Measurements from ENCODE around the gene SARM1. TPM values are rescaled to one million over a fixed set of nuclear protein-coding genes. Genes with fewer than 3 reads are reported as not detected.

Gene SARM1
- total and polyA plus RNA-seq, 2 of the 13 experiments (the other 11 are each of a cell fraction or from before 2014, with no cell fraction given): 0.73 to 0.86 TPM

- no peak for TF ChIP-seq ZBTB49 (CRISPR knock-in tag; IDR thresholded peaks at IDR 0.05; ENCODE audit: borderline replicate concordance)
- TF ChIP-seq MXD3 (CRISPR knock-in tag; IDR thresholded peaks at IDR 0.05): no peak
- no peak for TF ChIP-seq ZSCAN29 (CRISPR knock-in tag; conservative IDR thresholded peaks at IDR 0.05)
Measured at GRCh38 chr17:28327031-28327607, 44.4 kb upstream of the SARM1 start (continued).

GRCh38 chr17:28327709-28328108, 43.8 kb upstream of the SARM1 start:
- Histone ChIP-seq H3K9ac (ENCODE audit: insufficient read depth, low read depth, low read length) (no peak overlapping the region), H3K9me3 (ENCODE audit: low read length) (no peaks in the 10 kb centered on the region), H3K4me2 (ENCODE audit: low read depth, low read length) (no peak overlapping the region), H2AFZ (ENCODE audit: low read length) (no peak overlapping the region), H3K27me3 (ENCODE audit: control insufficient read depth in 1 of 2, insufficient read depth in 2 of 2, low read length in 2 of 2) (no peaks in the 10 kb centered on the region), H3K27ac (ENCODE audit: extremely low read length, insufficient read depth, low read length) (peak overlapping the region; percentile 6), H3K4me3 (replicated peaks in 1 of 3; ENCODE audit: insufficient read depth in 1 of 3, low read depth in 2 of 3, low read length in 3 of 3) (no peak overlapping the region), H3K4me1 (ENCODE audit: insufficient read depth, low read length) (peaks cover 59% of the 10 kb centered on the region), H3K79me2 (ENCODE audit: insufficient read depth, low read length) (peaks cover 43% of the 10 kb centered on the region), H3K36me3 (replicated peaks in 1 of 2; ENCODE audit: control insufficient read depth in 1 of 2, insufficient read depth in 2 of 2, low read length in 2 of 2) (peaks cover 17 to 54% of the 10 kb centered on the region in 2 experiments), H4K20me1 (ENCODE audit: insufficient read depth, low read length) (no peaks in the 10 kb centered on the region)
- intact Hi-C loops (cut with micrococcal nuclease; ENCODE audit: unreplicated experiment) (no loop called here), in situ Hi-C loops (cut with HindIII; ENCODE audit: extremely low pct_ligation_motif_present, low pct_unique_long_range_greater_than_20kb) (no loop called here)
- no TSS peak for BruUV-seq (replicated peaks)
- FAIRE-seq: no peak
- WGBS (ENCODE audit: low lambda C conversion rate): 81% methylated on average over 3 of the region's 3 CpGs
- no peak for DNase-seq (ENCODE audit: low spot score)
- no peak for ATAC-seq
- ChIA-PET POLR2A (no interaction called here), CTCF (ENCODE audit: low intra/inter-chr PET ratio, low total read pairs) (no interaction called here)
- no peak for TF ChIP-seq ZNF678 (CRISPR knock-in tag; IDR thresholded peaks at IDR 0.05)
- TF ChIP-seq CENPT (CRISPR knock-in tag; IDR thresholded peaks at IDR 0.05; ENCODE audit: low read depth): no peak
- TF ChIP-seq ZUFSP (CRISPR knock-in tag; IDR thresholded peaks at IDR 0.05; ENCODE audit: borderline replicate concordance): no peak
- no peak for TF ChIP-seq UBTF (CRISPR knock-in tag; IDR thresholded peaks at IDR 0.05)
- no peak for TF ChIP-seq ZNF598 (CRISPR knock-in tag; IDR thresholded peaks at IDR 0.05; ENCODE audit: borderline replicate concordance)
- TF ChIP-seq RFX1 (IDR thresholded peaks at IDR 0.05): no peak
- no peak for TF ChIP-seq ZNF570 (CRISPR knock-in tag; IDR thresholded peaks at IDR 0.05; ENCODE audit: borderline replicate concordance)
